SK-N-SH treated with all-trans-retinoic acid at 6 μM for 48 hours (cell line): Measurements from ENCODE around the gene TLN1.

ENCODE experiments used
- ATAC-seq: fragments of 200-7000 bp; cut with Tn5 transposase; 3 replicates; pipeline ENCODE4 v1.9.1; 2020; ENCODE audit warnings: mild to moderate bottlenecking, moderate library complexity
- ARNTL ChIP-seq: fragments of 450-650 bp; formaldehyde crosslinking; IDR thresholded peaks from 2 replicates; pipeline ENCODE4 v1.5.0; 2020; ENCODE audit warnings: low read depth, mild to moderate bottlenecking, moderate library complexity, borderline replicate concordance
- BACH2 ChIP-seq: fragments of 250-450 bp; sonication (Bioruptor Pico); IDR thresholded peaks from 2 replicates; pipeline ENCODE4 v1.9.0; 2021; ENCODE audit warnings: mild to moderate bottlenecking, borderline replicate concordance
- CSDC2 ChIP-seq: fragments of 250-450 bp; sonication (Bioruptor Pico); IDR thresholded peaks from 2 replicates; pipeline ENCODE4 v1.5.0; 2020; ENCODE audit warnings: mild to moderate bottlenecking, moderate library complexity
- ESRRG ChIP-seq: fragments of 250-450 bp; sonication (Bioruptor Pico); IDR thresholded peaks from 2 replicates; pipeline ENCODE4 v1.6.1; 2021; ENCODE audit warnings: mild to moderate bottlenecking
- GLIS3 ChIP-seq: fragments of 250-450 bp; sonication (Bioruptor Pico); IDR thresholded peaks from 2 replicates; pipeline ENCODE4 v1.5.0; 2020; ENCODE audit warnings: mild to moderate bottlenecking, moderate library complexity
- ISL1 ChIP-seq: fragments of 250-450 bp; sonication (Bioruptor Pico); IDR thresholded peaks from 2 replicates; pipeline ENCODE4 v2.1.2; 2022; ENCODE audit warnings: mild to moderate bottlenecking, moderate library complexity
- OSR1 ChIP-seq: fragments of 250-450 bp; sonication (Bioruptor Pico); IDR thresholded peaks from 2 replicates; pipeline ENCODE4 v1.8.0; 2022; ENCODE audit warnings: moderate library complexity, mild to moderate bottlenecking, inconsistent platforms
- RARB ChIP-seq: fragments of 250-450 bp; sonication (Bioruptor Pico); IDR thresholded peaks from 2 replicates; pipeline ENCODE4 v1.8.0; 2021; ENCODE audit warnings: mild to moderate bottlenecking, moderate library complexity
- SNAI2 ChIP-seq: fragments of 250-450 bp; sonication (Bioruptor Pico); IDR thresholded peaks from 2 replicates; pipeline ENCODE4 v1.5.0; 2020; ENCODE audit warnings: mild to moderate bottlenecking, moderate library complexity
- TOX ChIP-seq: fragments of 250-450 bp; sonication (Bioruptor Pico); IDR thresholded peaks from 2 replicates; pipeline ENCODE4 v1.8.0; 2021; ENCODE audit warnings: mild to moderate bottlenecking, moderate library complexity, borderline replicate concordance
- ZC3H10 ChIP-seq: fragments of 250-450 bp; sonication (Bioruptor Pico); IDR thresholded peaks from 2 replicates; pipeline ENCODE4 v1.5.1; 2021; ENCODE audit warnings: mild to moderate bottlenecking, moderate library complexity
- ZFP3 ChIP-seq: fragments of 250-450 bp; sonication (Bioruptor Pico); IDR thresholded peaks from 2 replicates; pipeline ENCODE4 v1.5.0; 2020; ENCODE audit warnings: mild to moderate bottlenecking, moderate library complexity
- ZFP30 ChIP-seq: fragments of 450-650 bp; formaldehyde crosslinking; IDR thresholded peaks from 2 replicates; pipeline ENCODE4 v1.5.0; 2022; ENCODE audit warnings: mild to moderate bottlenecking, moderate library complexity
- ZNF565 ChIP-seq: fragments of 450-650 bp; formaldehyde crosslinking; conservative IDR thresholded peaks from 2 replicates; pipeline ENCODE4 v1.5.0; 2020; ENCODE audit warnings: low read depth, mild to moderate bottlenecking, moderate library complexity
- ZNF70 ChIP-seq: fragments of 450-650 bp; formaldehyde crosslinking; IDR thresholded peaks from 2 replicates; pipeline ENCODE4 v1.5.0; 2020; ENCODE audit warnings: mild to moderate bottlenecking, moderate library complexity
- ZNF8 ChIP-seq: fragments of 450-650 bp; formaldehyde crosslinking; IDR thresholded peaks from 2 replicates; pipeline ENCODE4 v1.5.0; 2020; ENCODE audit warnings: mild to moderate bottlenecking, moderate library complexity
- TF ChIP-seq, protein P1 (sequence below): fragments of 250-450 bp; sonication (Bioruptor Pico); IDR thresholded peaks from 2 replicates; pipeline ENCODE4 v1.8.0; 2020; ENCODE audit warnings: mild to moderate bottlenecking, moderate library complexity, borderline replicate concordance
- TF ChIP-seq, protein P2 (sequence below): fragments of 250-450 bp; sonication (Bioruptor Pico); IDR thresholded peaks from 2 replicates; pipeline ENCODE4 v1.5.1; 2021; ENCODE audit warnings: mild to moderate bottlenecking, moderate library complexity
- TF ChIP-seq, protein P3 (sequence below): fragments of 250-450 bp; sonication (Bioruptor Pico); IDR thresholded peaks from 2 replicates; pipeline ENCODE4 v1.8.0; 2021; ENCODE audit warnings: low read depth, mild to moderate bottlenecking, moderate library complexity, borderline replicate concordance
- TF ChIP-seq, protein P4 (sequence below): fragments of 250-450 bp; sonication (Bioruptor Pico); IDR thresholded peaks from 2 replicates; pipeline ENCODE4 v1.5.0; 2020; ENCODE audit warnings: mild to moderate bottlenecking, moderate library complexity
- TF ChIP-seq, protein P5 (sequence below): fragments of 250-450 bp; sonication (Bioruptor Pico); IDR thresholded peaks from 2 replicates; pipeline ENCODE4 v1.5.1; 2020; ENCODE audit warnings: low read depth, mild to moderate bottlenecking, moderate library complexity

Gene TLN1

DNA sequence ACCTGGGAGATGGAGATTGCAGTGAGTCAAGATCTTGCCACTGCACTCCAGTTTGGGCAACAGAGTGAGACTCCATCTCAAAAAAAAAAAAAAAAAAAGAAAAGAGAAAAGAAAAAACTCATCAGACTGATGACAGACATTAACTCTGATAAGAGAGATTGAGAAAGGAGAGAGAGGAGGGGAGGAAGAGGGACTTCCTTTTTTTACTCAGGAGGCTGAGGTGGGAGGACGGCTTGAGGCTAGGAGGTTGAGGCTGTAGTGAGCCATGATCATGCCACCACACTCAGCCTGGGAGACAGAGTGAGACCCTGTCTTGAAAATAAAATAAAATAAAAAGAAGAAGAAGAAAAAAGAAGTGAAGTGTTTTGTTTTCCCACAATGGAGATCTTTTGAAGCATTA, 31.8 kb upstream of the TLN1 start:
- TF ChIP-seq CSDC2 = no peak
- TF ChIP-seq ZC3H10 = no peak
- no peak for TF ChIP-seq ISL1 (CRISPR knock-in tag)
- no peak for TF ChIP-seq BACH2 (CRISPR knock-in tag)
- TF ChIP-seq TOX (CRISPR knock-in tag) = no peak
- TF ChIP-seq ARNTL (CRISPR knock-in tag) = no peak
- TF ChIP-seq, protein P1, sequence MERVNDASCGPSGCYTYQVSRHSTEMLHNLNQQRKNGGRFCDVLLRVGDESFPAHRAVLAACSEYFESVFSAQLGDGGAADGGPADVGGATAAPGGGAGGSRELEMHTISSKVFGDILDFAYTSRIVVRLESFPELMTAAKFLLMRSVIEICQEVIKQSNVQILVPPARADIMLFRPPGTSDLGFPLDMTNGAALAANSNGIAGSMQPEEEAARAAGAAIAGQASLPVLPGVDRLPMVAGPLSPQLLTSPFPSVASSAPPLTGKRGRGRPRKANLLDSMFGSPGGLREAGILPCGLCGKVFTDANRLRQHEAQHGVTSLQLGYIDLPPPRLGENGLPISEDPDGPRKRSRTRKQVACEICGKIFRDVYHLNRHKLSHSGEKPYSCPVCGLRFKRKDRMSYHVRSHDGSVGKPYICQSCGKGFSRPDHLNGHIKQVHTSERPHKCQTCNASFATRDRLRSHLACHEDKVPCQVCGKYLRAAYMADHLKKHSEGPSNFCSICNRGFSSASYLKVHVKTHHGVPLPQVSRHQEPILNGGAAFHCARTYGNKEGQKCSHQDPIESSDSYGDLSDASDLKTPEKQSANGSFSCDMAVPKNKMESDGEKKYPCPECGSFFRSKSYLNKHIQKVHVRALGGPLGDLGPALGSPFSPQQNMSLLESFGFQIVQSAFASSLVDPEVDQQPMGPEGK (CRISPR knock-in tag) = no peak
- no peak for ATAC-seq

DNA sequence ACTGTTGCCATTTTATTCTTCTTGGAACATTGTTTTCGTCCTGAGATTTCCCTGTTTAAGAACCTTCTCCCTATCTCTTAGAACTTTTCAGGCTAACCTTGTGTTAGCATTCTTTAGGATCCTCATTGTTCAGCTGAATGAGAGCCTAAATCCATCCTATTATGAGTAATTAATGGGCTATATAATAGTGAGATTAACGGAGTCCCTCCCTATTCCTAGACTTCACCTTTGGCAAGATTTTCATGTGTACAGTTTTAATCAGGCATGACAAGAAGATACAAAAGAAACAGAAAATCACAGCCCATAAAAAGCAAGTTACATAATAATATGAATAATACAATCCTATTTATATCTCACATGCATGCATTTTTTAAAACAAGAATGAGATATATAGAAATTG, 31.2 kb upstream of the TLN1 start:
- no peak for ATAC-seq
- no peak for TF ChIP-seq ZFP30 (CRISPR knock-in tag)
- no peak for TF ChIP-seq ZNF565
- TF ChIP-seq ZNF70 (CRISPR knock-in tag) = no peak
- TF ChIP-seq ISL1 (CRISPR knock-in tag) = no peak
- TF ChIP-seq, protein P2, sequence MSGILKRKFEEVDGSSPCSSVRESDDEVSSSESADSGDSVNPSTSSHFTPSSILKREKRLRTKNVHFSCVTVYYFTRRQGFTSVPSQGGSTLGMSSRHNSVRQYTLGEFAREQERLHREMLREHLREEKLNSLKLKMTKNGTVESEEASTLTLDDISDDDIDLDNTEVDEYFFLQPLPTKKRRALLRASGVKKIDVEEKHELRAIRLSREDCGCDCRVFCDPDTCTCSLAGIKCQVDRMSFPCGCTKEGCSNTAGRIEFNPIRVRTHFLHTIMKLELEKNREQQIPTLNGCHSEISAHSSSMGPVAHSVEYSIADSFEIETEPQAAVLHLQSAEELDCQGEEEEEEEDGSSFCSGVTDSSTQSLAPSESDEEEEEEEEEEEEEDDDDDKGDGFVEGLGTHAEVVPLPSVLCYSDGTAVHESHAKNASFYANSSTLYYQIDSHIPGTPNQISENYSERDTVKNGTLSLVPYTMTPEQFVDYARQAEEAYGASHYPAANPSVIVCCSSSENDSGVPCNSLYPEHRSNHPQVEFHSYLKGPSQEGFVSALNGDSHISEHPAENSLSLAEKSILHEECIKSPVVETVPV (CRISPR knock-in tag) = no peak
- TF ChIP-seq, protein P1 (CRISPR knock-in tag) = no peak
- TF ChIP-seq RARB (CRISPR knock-in tag) = no peak
- no peak for TF ChIP-seq GLIS3 (CRISPR knock-in tag)
- TF ChIP-seq, protein P3, sequence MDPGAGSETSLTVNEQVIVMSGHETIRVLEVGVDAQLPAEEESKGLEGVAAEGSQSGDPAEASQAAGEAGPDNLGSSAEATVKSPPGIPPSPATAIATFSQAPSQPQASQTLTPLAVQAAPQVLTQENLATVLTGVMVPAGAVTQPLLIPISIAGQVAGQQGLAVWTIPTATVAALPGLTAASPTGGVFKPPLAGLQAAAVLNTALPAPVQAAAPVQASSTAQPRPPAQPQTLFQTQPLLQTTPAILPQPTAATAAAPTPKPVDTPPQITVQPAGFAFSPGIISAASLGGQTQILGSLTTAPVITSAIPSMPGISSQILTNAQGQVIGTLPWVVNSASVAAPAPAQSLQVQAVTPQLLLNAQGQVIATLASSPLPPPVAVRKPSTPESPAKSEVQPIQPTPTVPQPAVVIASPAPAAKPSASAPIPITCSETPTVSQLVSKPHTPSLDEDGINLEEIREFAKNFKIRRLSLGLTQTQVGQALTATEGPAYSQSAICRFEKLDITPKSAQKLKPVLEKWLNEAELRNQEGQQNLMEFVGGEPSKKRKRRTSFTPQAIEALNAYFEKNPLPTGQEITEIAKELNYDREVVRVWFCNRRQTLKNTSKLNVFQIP = no peak
- TF ChIP-seq, protein P4, sequence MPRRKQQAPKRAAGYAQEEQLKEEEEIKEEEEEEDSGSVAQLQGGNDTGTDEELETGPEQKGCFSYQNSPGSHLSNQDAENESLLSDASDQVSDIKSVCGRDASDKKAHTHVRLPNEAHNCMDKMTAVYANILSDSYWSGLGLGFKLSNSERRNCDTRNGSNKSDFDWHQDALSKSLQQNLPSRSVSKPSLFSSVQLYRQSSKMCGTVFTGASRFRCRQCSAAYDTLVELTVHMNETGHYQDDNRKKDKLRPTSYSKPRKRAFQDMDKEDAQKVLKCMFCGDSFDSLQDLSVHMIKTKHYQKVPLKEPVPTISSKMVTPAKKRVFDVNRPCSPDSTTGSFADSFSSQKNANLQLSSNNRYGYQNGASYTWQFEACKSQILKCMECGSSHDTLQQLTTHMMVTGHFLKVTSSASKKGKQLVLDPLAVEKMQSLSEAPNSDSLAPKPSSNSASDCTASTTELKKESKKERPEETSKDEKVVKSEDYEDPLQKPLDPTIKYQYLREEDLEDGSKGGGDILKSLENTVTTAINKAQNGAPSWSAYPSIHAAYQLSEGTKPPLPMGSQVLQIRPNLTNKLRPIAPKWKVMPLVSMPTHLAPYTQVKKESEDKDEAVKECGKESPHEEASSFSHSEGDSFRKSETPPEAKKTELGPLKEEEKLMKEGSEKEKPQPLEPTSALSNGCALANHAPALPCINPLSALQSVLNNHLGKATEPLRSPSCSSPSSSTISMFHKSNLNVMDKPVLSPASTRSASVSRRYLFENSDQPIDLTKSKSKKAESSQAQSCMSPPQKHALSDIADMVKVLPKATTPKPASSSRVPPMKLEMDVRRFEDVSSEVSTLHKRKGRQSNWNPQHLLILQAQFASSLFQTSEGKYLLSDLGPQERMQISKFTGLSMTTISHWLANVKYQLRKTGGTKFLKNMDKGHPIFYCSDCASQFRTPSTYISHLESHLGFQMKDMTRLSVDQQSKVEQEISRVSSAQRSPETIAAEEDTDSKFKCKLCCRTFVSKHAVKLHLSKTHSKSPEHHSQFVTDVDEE = no peak
- no peak for TF ChIP-seq ZFP3 (CRISPR knock-in tag)

DNA sequence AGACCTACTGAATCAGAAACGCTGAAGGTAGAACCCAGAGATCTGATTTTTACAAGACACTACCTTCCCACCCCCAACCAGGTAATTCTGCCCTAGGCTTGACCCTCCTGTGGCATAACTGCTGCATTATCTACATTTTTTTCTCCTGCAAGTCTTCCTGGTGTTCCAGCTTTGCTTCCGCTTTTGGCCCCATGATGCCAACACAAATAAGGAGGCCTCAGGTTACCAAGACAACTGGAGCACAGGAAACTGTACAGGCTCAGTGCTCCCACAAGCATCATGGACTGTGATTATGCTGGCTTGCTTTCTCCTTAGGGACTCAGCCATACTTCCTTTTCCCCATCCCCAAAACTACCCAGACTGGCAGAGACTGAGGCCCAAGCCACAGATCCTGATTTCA, 28.7 kb upstream of the TLN1 start:
- no peak for ATAC-seq
- TF ChIP-seq ESRRG (CRISPR knock-in tag) (no peak), ZNF8 (CRISPR knock-in tag) (no peak), RARB (CRISPR knock-in tag) (no peak), OSR1 (CRISPR knock-in tag) (no peak), ARNTL (CRISPR knock-in tag) (no peak), ZFP30 (CRISPR knock-in tag) (no peak), ZNF565 (no peak), GLIS3 (CRISPR knock-in tag) (no peak), ZFP3 (CRISPR knock-in tag) (no peak), TOX (CRISPR knock-in tag) (no peak), SNAI2 (CRISPR knock-in tag) (no peak)
- TF ChIP-seq, protein P5, sequence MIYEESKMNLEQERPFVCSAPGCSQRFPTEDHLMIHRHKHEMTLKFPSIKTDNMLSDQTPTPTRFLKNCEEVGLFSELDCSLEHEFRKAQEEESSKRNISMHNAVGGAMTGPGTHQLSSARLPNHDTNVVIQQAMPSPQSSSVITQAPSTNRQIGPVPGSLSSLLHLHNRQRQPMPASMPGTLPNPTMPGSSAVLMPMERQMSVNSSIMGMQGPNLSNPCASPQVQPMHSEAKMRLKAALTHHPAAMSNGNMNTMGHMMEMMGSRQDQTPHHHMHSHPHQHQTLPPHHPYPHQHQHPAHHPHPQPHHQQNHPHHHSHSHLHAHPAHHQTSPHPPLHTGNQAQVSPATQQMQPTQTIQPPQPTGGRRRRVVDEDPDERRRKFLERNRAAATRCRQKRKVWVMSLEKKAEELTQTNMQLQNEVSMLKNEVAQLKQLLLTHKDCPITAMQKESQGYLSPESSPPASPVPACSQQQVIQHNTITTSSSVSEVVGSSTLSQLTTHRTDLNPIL (CRISPR knock-in tag) = no peak
- TF ChIP-seq, protein P2 (CRISPR knock-in tag) = no peak
- TF ChIP-seq, protein P3 = no peak
- TF ChIP-seq, protein P1 (CRISPR knock-in tag) = no peak
